Measurements from ENCODE around the gene KRTAP3-3. TPM values are rescaled to one million over a fixed set of nuclear protein-coding genes. Genes with fewer than 3 reads are reported as not detected.

The KRTAP3-3 gene
- total RNA-seq: not detected in 2 replicates

GRCh38 chr17:40993839-40994238 is at the start of gene KRTAP3-3:
KRTAP3-3 (minus strand) TSS chr17:40994164; CDS start chr17:40994097, 67 bp downstream.

GRCh38 chr17:41040783-41041571 is 47.0 kb upstream of the KRTAP3-3 start, which contains the start of gene KRTAP1-1:
KRTAP1-1 (minus strand) TSS chr17:41041450; CDS start chr17:41041397, 53 bp downstream.

GRCh38 chr17:41034346-41034935 is 40.5 kb upstream of the KRTAP3-3 start, which contains the start of gene KRTAP1-3:
KRTAP1-3 (minus strand) TSS chr17:41034874; CDS start chr17:41034821, 53 bp downstream.

GRCh38 chr17:41029633-41030245 is 35.8 kb upstream of the KRTAP3-3 start, which contains the start of gene KRTAP1-4:
KRTAP1-4 (minus strand) TSS chr17:41030195; CDS start chr17:41030078, 117 bp downstream.

GRCh38 chr17:41026715-41027471 is 32.9 kb upstream of the KRTAP3-3 start, which contains the start of gene KRTAP1-5:
KRTAP1-5 (minus strand) TSS chr17:41027208; CDS start chr17:41027155, 53 bp downstream.

GRCh38 chr17:41008811-41009210 is 14.8 kb upstream of the KRTAP3-3 start, which contains the start of gene KRTAP3-1:
KRTAP3-1 (minus strand) TSS chr17:41009128; CDS start chr17:41009074, 54 bp downstream.

GRCh38 chr17:40999563-40999962 is 5.6 kb upstream of the KRTAP3-3 start, which contains the start of gene KRTAP3-2:
KRTAP3-2 (minus strand) TSS chr17:40999906; CDS start chr17:40999853, 53 bp downstream.

GRCh38 chr17:40984226-40984625 is 9.7 kb downstream of the KRTAP3-3 start, which contains the start of gene KRT40:
KRT40 (minus strand) TSS chr17:40984326; CDS start chr17:40984273, 53 bp downstream.

GRCh38 chr17:40966848-40967247 is 27.1 kb downstream of the KRTAP3-3 start, which contains the start of gene KRT39:
KRT39 (minus strand) TSS chr17:40966948; CDS start chr17:40966856, 92 bp downstream.

Small RNA genes within 50 kb of the gene (small RNA-seq; reads per million reads assigned to genes)
- not detected for gene KRTAP3-4P

Other genes with a start within 250 kb of the KRTAP3-3 start
- not detected in 2 replicates for gene KRT25, start 238.8 kb downstream of the KRTAP3-3 start, total RNA-seq
- gene KRT26, start 222.0 kb downstream of the KRTAP3-3 start, total RNA-seq: under 0.01 TPM in 1 of 2 replicates, not detected in the other
- 0.79 TPM in 1 of 2 replicates, not detected in the other for gene KRT27, start 211.6 kb downstream of the KRTAP3-3 start, total RNA-seq
- not detected in 2 replicates for gene KRT28, start 194.2 kb downstream of the KRTAP3-3 start, total RNA-seq
- gene KRT10, start 171.6 kb downstream of the KRTAP3-3 start, total RNA-seq: 5.1 and 9.8 TPM in 2 replicates
- gene KRT12, start 126.9 kb downstream of the KRTAP3-3 start, total RNA-seq: not detected in 2 replicates
- not detected in 2 replicates for gene KRT20, start 108.9 kb downstream of the KRTAP3-3 start, total RNA-seq
- gene KRT23, start 56.5 kb downstream of the KRTAP3-3 start, total RNA-seq: 0.79 and 1.4 TPM in 2 replicates
- gene KRT39, start 27.2 kb downstream of the KRTAP3-3 start, total RNA-seq: not detected in 2 replicates
- not detected in 2 replicates for gene KRT40, start 9.8 kb downstream of the KRTAP3-3 start, total RNA-seq
- not detected in 2 replicates for gene KRTAP3-2, start 5.7 kb upstream of the KRTAP3-3 start, total RNA-seq
- not detected in 2 replicates for gene KRTAP3-1, start 15.0 kb upstream of the KRTAP3-3 start, total RNA-seq
- gene KRTAP1-5, start 33.0 kb upstream of the KRTAP3-3 start, total RNA-seq: not detected in 2 replicates
- not detected in 2 replicates for gene KRTAP1-4, start 36.0 kb upstream of the KRTAP3-3 start, total RNA-seq
- gene KRTAP1-3, start 40.7 kb upstream of the KRTAP3-3 start, total RNA-seq: not detected in 2 replicates
- not detected in 2 replicates for gene KRTAP1-1, start 47.3 kb upstream of the KRTAP3-3 start, total RNA-seq
- not detected in 2 replicates for gene KRTAP2-1, start 53.2 kb upstream of the KRTAP3-3 start, total RNA-seq
- not detected in 2 replicates for gene KRTAP2-2, start 61.1 kb upstream of the KRTAP3-3 start, total RNA-seq
- 2.3 TPM in 1 of 2 replicates, not detected in the other for gene KRTAP2-3, start 66.0 kb upstream of the KRTAP3-3 start, total RNA-seq
- gene KRTAP2-4, start 71.7 kb upstream of the KRTAP3-3 start, total RNA-seq: not detected in 2 replicates
- gene KRTAP4-7, start 90.0 kb upstream of the KRTAP3-3 start, total RNA-seq: not detected in 2 replicates
- not detected in 2 replicates for gene KRTAP4-8, start 104.0 kb upstream of the KRTAP3-3 start, total RNA-seq
- gene KRTAP4-16, start 108.0 kb upstream of the KRTAP3-3 start, total RNA-seq: not detected in 2 replicates
- not detected in 2 replicates for gene KRTAP4-9, start 111.2 kb upstream of the KRTAP3-3 start, total RNA-seq
- gene KRTAP4-11, start 124.2 kb upstream of the KRTAP3-3 start, total RNA-seq: not detected in 2 replicates
- gene KRTAP4-12, start 130.0 kb upstream of the KRTAP3-3 start, total RNA-seq: not detected in 2 replicates
- not detected in 2 replicates for gene KRTAP4-6, start 146.4 kb upstream of the KRTAP3-3 start, total RNA-seq
- gene KRTAP4-5, start 155.7 kb upstream of the KRTAP3-3 start, total RNA-seq: not detected in 2 replicates
- gene KRTAP4-4, start 166.6 kb upstream of the KRTAP3-3 start, total RNA-seq: not detected in 2 replicates
- gene KRTAP4-3, start 174.1 kb upstream of the KRTAP3-3 start, total RNA-seq: not detected in 2 replicates
- gene KRTAP4-2, start 184.1 kb upstream of the KRTAP3-3 start, total RNA-seq: not detected in 2 replicates
- not detected in 2 replicates for gene KRTAP4-1, start 190.7 kb upstream of the KRTAP3-3 start, total RNA-seq
- gene KRTAP9-1, start 195.7 kb upstream of the KRTAP3-3 start, total RNA-seq: not detected in 2 replicates
- gene KRTAP9-2, start 232.5 kb upstream of the KRTAP3-3 start, total RNA-seq: not detected in 2 replicates
- not detected in 2 replicates for gene KRTAP9-3, start 238.3 kb upstream of the KRTAP3-3 start, total RNA-seq
- gene KRTAP9-8, start 243.8 kb upstream of the KRTAP3-3 start, total RNA-seq: not detected in 2 replicates